MM.1S (cell line): Measurements from ENCODE around the gene TNRC6A.

Source experiments
- DNase-seq: peaks from one replicate; pipeline ENCODE4 v3.0.0-alpha.2; 2015
- H2AFZ ChIP-seq: fragments of 300-600 bp; sonication (generic); 2 replicates; pipeline ENCODE4 v1.6.0; 2016; ENCODE audit warnings: antibody characterized with exemption, low read length
- H3F3A ChIP-seq: fragments of 300-600 bp; sonication (generic); 2 replicates; pipeline ENCODE4 v1.6.1; 2016; ENCODE audit warnings: mild to moderate bottlenecking, antibody characterized with exemption, low read length, moderate library complexity, mixed read lengths; ENCODE audit not compliant: insufficient read depth
- H3K27ac ChIP-seq: fragments of 300-600 bp; sonication (generic); 2 replicates; pipeline ENCODE4 v1.5.1; 2016; ENCODE audit warnings: mild to moderate bottlenecking, low read length
- H3K27me3 ChIP-seq: fragments of 300-600 bp; sonication (generic); replicated peaks from 2 replicates; pipeline ENCODE4 v1.6.0; 2016; ENCODE audit warnings: low read length; ENCODE audit not compliant: insufficient read depth
- H3K36me3 ChIP-seq: fragments of 300-600 bp; sonication (generic); replicated peaks from 2 replicates; pipeline ENCODE4 v1.6.1; 2016; ENCODE audit warnings: mild to moderate bottlenecking, low read length, mixed read lengths; ENCODE audit not compliant: insufficient read depth
- H3K4me1 ChIP-seq: fragments of 300-600 bp; sonication (generic); 2 replicates; pipeline ENCODE4 v1.6.1; 2016; ENCODE audit warnings: low read length, mixed read lengths
- H3K4me2 ChIP-seq: fragments of 300-600 bp; sonication (generic); 2 replicates; pipeline ENCODE4 v1.6.0; 2016; ENCODE audit warnings: low read depth, low read length
- H3K4me3 ChIP-seq: fragments of 300-600 bp; sonication (generic); 2 replicates; pipeline ENCODE4 v1.5.1; 2016; ENCODE audit warnings: low read length, mixed read lengths
- H3K79me2 ChIP-seq: fragments of 300-600 bp; sonication (generic); 2 replicates; pipeline ENCODE4 v1.6.1; 2016; ENCODE audit warnings: mixed run types, low read length, mixed read lengths
- H3K9ac ChIP-seq: fragments of 300-600 bp; sonication (generic); 2 replicates; pipeline ENCODE4 v1.6.1; 2016; ENCODE audit warnings: low read length, mixed read lengths
- H3K9me2 ChIP-seq: fragments of 300-600 bp; sonication (generic); replicated peaks from 2 replicates; pipeline ENCODE4 v1.6.1; 2016; ENCODE audit warnings: mild to moderate bottlenecking, low read length, mixed read lengths; ENCODE audit not compliant: insufficient read depth
- H3K9me3 ChIP-seq: fragments of 300-600 bp; sonication (generic); replicated peaks from 2 replicates; pipeline ENCODE4 v1.6.1; 2016; ENCODE audit warnings: mild to moderate bottlenecking, low read length, mixed read lengths; ENCODE audit not compliant: insufficient read depth
- H4K20me1 ChIP-seq: fragments of 300-600 bp; sonication (generic); 2 replicates; pipeline ENCODE4 v1.6.1; 2016; ENCODE audit warnings: mild to moderate bottlenecking, low read length, moderate library complexity, mixed read lengths; ENCODE audit not compliant: insufficient read depth
- EZH2 ChIP-seq: fragments of 300-600 bp; sonication (generic); optimal IDR thresholded peaks from 2 replicates; pipeline ENCODE3; 2017; ENCODE audit warnings: low read depth, mild to moderate bottlenecking, antibody characterized with exemption, low read length, mixed read lengths
- EZH2phosphoT487 ChIP-seq: fragments of 300-600 bp; sonication (generic); IDR thresholded peaks from 2 replicates; pipeline ENCODE4 v1.6.1; 2018; ENCODE audit warnings: antibody characterized with exemption, low read length
- TF ChIP-seq, protein P1 (sequence below): fragments of 300-600 bp; sonication (generic); IDR thresholded peaks from 2 replicates; pipeline ENCODE4 v1.5.1; 2016; ENCODE audit warnings: antibody characterized with exemption, low read length, mixed read lengths

TNRC6A gene

DNA sequence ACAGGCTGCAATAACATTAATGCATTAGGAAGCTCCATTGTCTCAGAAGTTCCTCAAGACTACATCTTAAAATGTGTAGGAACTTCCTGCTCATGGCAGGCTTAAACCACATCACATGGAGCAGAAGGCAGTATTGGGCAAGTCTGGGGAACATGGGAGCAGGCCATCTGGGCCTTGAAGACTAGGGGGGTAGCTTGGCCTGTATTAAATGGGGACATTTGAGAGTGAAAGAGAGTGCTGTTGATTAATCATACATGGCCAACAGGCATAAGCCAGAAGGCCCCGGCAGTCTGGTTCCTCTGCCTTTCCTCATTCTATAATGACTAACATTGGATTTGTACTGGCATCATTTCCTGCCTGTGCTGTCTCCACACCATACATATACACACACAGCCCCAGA is 91.1 kb downstream of the TNRC6A start:
- no peak for TF ChIP-seq EZH2
- TF ChIP-seq EZH2phosphoT487 = no peak
- TF ChIP-seq, protein P1, sequence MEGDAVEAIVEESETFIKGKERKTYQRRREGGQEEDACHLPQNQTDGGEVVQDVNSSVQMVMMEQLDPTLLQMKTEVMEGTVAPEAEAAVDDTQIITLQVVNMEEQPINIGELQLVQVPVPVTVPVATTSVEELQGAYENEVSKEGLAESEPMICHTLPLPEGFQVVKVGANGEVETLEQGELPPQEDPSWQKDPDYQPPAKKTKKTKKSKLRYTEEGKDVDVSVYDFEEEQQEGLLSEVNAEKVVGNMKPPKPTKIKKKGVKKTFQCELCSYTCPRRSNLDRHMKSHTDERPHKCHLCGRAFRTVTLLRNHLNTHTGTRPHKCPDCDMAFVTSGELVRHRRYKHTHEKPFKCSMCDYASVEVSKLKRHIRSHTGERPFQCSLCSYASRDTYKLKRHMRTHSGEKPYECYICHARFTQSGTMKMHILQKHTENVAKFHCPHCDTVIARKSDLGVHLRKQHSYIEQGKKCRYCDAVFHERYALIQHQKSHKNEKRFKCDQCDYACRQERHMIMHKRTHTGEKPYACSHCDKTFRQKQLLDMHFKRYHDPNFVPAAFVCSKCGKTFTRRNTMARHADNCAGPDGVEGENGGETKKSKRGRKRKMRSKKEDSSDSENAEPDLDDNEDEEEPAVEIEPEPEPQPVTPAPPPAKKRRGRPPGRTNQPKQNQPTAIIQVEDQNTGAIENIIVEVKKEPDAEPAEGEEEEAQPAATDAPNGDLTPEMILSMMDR = no peak
- Histone ChIP-seq H3K4me1 (no peaks in the 10 kb centered on the region), H3K4me3 (no peak overlapping the region), H3K79me2 (no peaks in the 10 kb centered on the region), H3K36me3 (peaks cover 7% of the 10 kb centered on the region), H3K9ac (no peak overlapping the region), H2AFZ (no peak overlapping the region), H3K27ac (no peak overlapping the region), H3F3A (no peaks in the 10 kb centered on the region), H3K27me3 (no peaks in the 10 kb centered on the region), H3K4me2 (no peak overlapping the region), H3K9me2 (no peaks in the 10 kb centered on the region), H3K9me3 (no peaks in the 10 kb centered on the region), H4K20me1 (no peaks in the 10 kb centered on the region)
- no peak for DNase-seq

DNA sequence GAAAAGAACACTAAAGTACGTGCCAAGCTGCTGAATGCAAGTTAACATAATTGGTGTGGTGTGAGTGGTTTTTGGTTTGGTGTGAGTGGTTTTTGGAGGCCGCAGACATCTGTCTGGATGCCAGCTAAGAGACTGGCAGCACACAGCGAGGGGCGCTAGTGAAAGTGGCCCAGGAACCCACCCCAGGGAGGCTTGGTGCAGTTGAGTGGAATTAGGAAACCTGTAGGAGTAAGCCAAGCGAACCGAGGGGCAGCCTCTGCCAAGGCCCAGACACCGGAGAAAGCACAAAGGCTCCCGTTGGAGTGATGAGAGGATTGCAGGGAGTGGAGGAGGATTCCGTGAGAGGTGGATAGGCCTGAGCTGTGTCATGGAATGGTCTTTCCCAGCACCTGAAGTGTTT is 91.7 kb downstream of the TNRC6A start:
- no peaks in the 10 kb centered on the region for H3K79me2 ChIP-seq
- H3K27me3 ChIP-seq = no peaks in the 10 kb centered on the region
- H3K27ac ChIP-seq = no peak overlapping the region
- H3K9me2 ChIP-seq = no peaks in the 10 kb centered on the region
- no peak for TF ChIP-seq EZH2phosphoT487
- TF ChIP-seq, protein P1 = no peak
- TF ChIP-seq EZH2 = no peak
- H3K9ac ChIP-seq = no peak overlapping the region
- H3K9me3 ChIP-seq = no peaks in the 10 kb centered on the region
- H3K4me1 ChIP-seq = no peaks in the 10 kb centered on the region
- H4K20me1 ChIP-seq = no peaks in the 10 kb centered on the region
- H2AFZ ChIP-seq = no peak overlapping the region
- peaks cover 7% of the 10 kb centered on the region for H3K36me3 ChIP-seq
- H3F3A ChIP-seq = no peaks in the 10 kb centered on the region
- H3K4me3 ChIP-seq = no peak overlapping the region
- no peak overlapping the region for H3K4me2 ChIP-seq
- no peak for DNase-seq

DNA sequence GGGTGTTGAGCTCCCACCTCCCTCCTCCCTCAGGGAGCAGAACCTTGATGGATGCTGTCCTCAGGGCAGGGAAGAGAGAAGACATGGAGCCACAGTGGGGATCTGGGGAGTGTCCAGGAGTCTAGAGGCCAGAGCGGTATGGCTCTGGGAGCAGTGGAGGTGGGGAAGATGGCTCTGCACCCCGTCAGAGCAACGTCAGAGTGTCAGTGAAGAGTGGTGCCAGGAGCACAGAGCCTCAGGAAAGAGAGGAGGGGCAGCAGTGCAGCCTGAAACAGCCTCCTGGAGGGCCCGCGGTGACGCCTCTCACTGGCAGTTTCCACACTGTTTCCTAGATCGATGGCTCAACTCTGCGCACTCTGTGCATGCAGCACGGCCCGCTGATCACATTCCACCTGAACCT is 93.1 kb downstream of the TNRC6A start:
- no peaks in the 10 kb centered on the region for H4K20me1 ChIP-seq
- no peak for DNase-seq
- H2AFZ ChIP-seq = no peak overlapping the region
- no peaks in the 10 kb centered on the region for H3K9me3 ChIP-seq
- no peak for TF ChIP-seq EZH2phosphoT487
- TF ChIP-seq, protein P1 = no peak
- TF ChIP-seq EZH2 = no peak
- H3K9ac ChIP-seq = no peak overlapping the region
- no peaks in the 10 kb centered on the region for H3K4me1 ChIP-seq
- no peaks in the 10 kb centered on the region for H3K27me3 ChIP-seq
- no peak overlapping the region for H3K4me3 ChIP-seq
- H3K27ac ChIP-seq = no peak overlapping the region
- no peaks in the 10 kb centered on the region for H3K79me2 ChIP-seq
- peaks cover 2% of the 10 kb centered on the region for H3K36me3 ChIP-seq
- no peaks in the 10 kb centered on the region for H3F3A ChIP-seq
- no peak overlapping the region for H3K4me2 ChIP-seq
- no peaks in the 10 kb centered on the region for H3K9me2 ChIP-seq
